ENCODE data around the gene INO80.

INO80 gene

GRCh38 chr15:40932649-40933516 lies 183.2 kb downstream of the INO80 start:
- peak overlapping the region; percentile 58 for H3K4me3 ChIP-seq (ENCODE audit: low read length, poor library complexity, severe bottlenecking)
- peak overlapping the region; percentile 67; the same call in 1 of the 2 replicates for H2AFZ ChIP-seq (ENCODE audit: low read length)
- peaks cover 2% of the 10 kb centered on the region for H3K27me3 ChIP-seq (ENCODE audit: insufficient read depth, low read length, poor library complexity, severe bottlenecking)

GRCh38 chr15:40932156-40932555 lies 183.9 kb downstream of the INO80 start:
- Histone ChIP-seq H3K9ac (ENCODE audit: low read depth, low read length, poor library complexity, severe bottlenecking) (peak overlapping the region; percentile 46), H2AFZ (ENCODE audit: low read length) (peak overlapping the region; percentile 67), H3K4me1 (ENCODE audit: insufficient read depth, low read length, poor library complexity, severe bottlenecking) (peaks cover 35% of the 10 kb centered on the region), H3K4me3 (ENCODE audit: low read length, poor library complexity, severe bottlenecking) (peak overlapping the region; percentile 58), H3K79me2 (ENCODE audit: insufficient read depth, low read length) (no peaks in the 10 kb centered on the region), H3K27me3 (ENCODE audit: insufficient read depth, low read length, poor library complexity, severe bottlenecking) (peaks cover 10% of the 10 kb centered on the region), H3K36me3 (ENCODE audit: insufficient read depth, low read length) (no peaks in the 10 kb centered on the region), H3K4me2 (ENCODE audit: low read depth, low read length, poor library complexity, severe bottlenecking) (peak overlapping the region; percentile 63), H4K20me1 (ENCODE audit: insufficient read depth, low read length, poor library complexity, severe bottlenecking) (no peaks in the 10 kb centered on the region), H3K9me3 (ENCODE audit: insufficient read depth, low read depth, low read length) (no peaks in the 10 kb centered on the region), H3F3A (ENCODE audit: low read depth) (no peaks in the 10 kb centered on the region), H3K9me2 (replicated peaks; ENCODE audit: low read depth, low read length) (no peaks in the 10 kb centered on the region)
- no peak for TF ChIP-seq EZH2phosphoT487 (IDR thresholded peaks at IDR 0.05; ENCODE audit: borderline replicate concordance)
- TF ChIP-seq CTCF (conservative IDR thresholded peaks at IDR 0.05; ENCODE audit: low read length), result 0 out of 2 replicates have a peak, but pooled peaks have one; percentile 17

More at GRCh38 chr15:40932649-40933516, 183.2 kb downstream of the INO80 start:
- H3K9ac ChIP-seq (ENCODE audit: low read depth, low read length, poor library complexity, severe bottlenecking), result peak overlapping the region; percentile 33
- H3K9me3 ChIP-seq (ENCODE audit: insufficient read depth, low read depth, low read length), result no peaks in the 10 kb centered on the region
- no peaks in the 10 kb centered on the region for H3K36me3 ChIP-seq (ENCODE audit: insufficient read depth, low read length)
- no peaks in the 10 kb centered on the region for H3F3A ChIP-seq (ENCODE audit: low read depth)
- H3K9me2 ChIP-seq (replicated peaks; ENCODE audit: low read depth, low read length), result no peaks in the 10 kb centered on the region
- no peaks in the 10 kb centered on the region for H3K79me2 ChIP-seq (ENCODE audit: insufficient read depth, low read length)
- peak overlapping the region; percentile 63 for H3K4me2 ChIP-seq (ENCODE audit: low read depth, low read length, poor library complexity, severe bottlenecking)
- TF ChIP-seq EZH2phosphoT487 (IDR thresholded peaks at IDR 0.05; ENCODE audit: borderline replicate concordance) (no peak), CTCF (conservative IDR thresholded peaks at IDR 0.05; ENCODE audit: low read length) (no peak)
- H3K4me1 ChIP-seq (ENCODE audit: insufficient read depth, low read length, poor library complexity, severe bottlenecking), result peaks cover 31% of the 10 kb centered on the region
- no peaks in the 10 kb centered on the region for H4K20me1 ChIP-seq (ENCODE audit: insufficient read depth, low read length, poor library complexity, severe bottlenecking)

GRCh38 chr15:40931300-40932142 lies 184.6 kb downstream of the INO80 start:
- peak overlapping the region; percentile 63 for H3K4me2 ChIP-seq (ENCODE audit: low read depth, low read length, poor library complexity, severe bottlenecking)
- H3K79me2 ChIP-seq (ENCODE audit: insufficient read depth, low read length), result no peaks in the 10 kb centered on the region
- H3K9ac ChIP-seq (ENCODE audit: low read depth, low read length, poor library complexity, severe bottlenecking), result peak overlapping the region; percentile 46
- H3K9me2 ChIP-seq (replicated peaks; ENCODE audit: low read depth, low read length), result no peaks in the 10 kb centered on the region
- H3K4me1 ChIP-seq (ENCODE audit: insufficient read depth, low read length, poor library complexity, severe bottlenecking), result peaks cover 38% of the 10 kb centered on the region
- no peaks in the 10 kb centered on the region for H3K36me3 ChIP-seq (ENCODE audit: insufficient read depth, low read length)
- peaks cover 14% of the 10 kb centered on the region for H3K27me3 ChIP-seq (ENCODE audit: insufficient read depth, low read length, poor library complexity, severe bottlenecking)
- no peak for TF ChIP-seq EZH2phosphoT487 (IDR thresholded peaks at IDR 0.05; ENCODE audit: borderline replicate concordance)
- H2AFZ ChIP-seq (ENCODE audit: low read length), result peak overlapping the region; percentile 67
- no peaks in the 10 kb centered on the region for H3K9me3 ChIP-seq (ENCODE audit: insufficient read depth, low read depth, low read length)
- H3K4me3 ChIP-seq (ENCODE audit: low read length, poor library complexity, severe bottlenecking), result peak overlapping the region; percentile 58
- no peaks in the 10 kb centered on the region for H3F3A ChIP-seq (ENCODE audit: low read depth)
- no peaks in the 10 kb centered on the region for H4K20me1 ChIP-seq (ENCODE audit: insufficient read depth, low read length, poor library complexity, severe bottlenecking)

Measured in Loucy (cell line).